Measurements from ENCODE around the gene PFKP.

GRCh38 chr10:3023892-3024291 lies 43.5 kb upstream of the PFKP start:
- TF ChIP-seq CTCF (conservative IDR thresholded peaks at IDR 0.05; ENCODE audit: low read length): no peak
- no peak for TF ChIP-seq EZH2phosphoT487 (IDR thresholded peaks at IDR 0.05; ENCODE audit: borderline replicate concordance)
